ENCODE results near the gene PFDN1.

- TF ChIP-seq CTCF (IDR thresholded peaks at IDR 0.05) (no peak), POLR2AphosphoS5 (IDR thresholded peaks at IDR 0.05; ENCODE audit: low read depth, low read length) (no peak)
Measured at GRCh38 chr5:140267559-140268018, 35.3 kb downstream of the PFDN1 start.
